Activated T-cell treated with anti-CD3 and anti-CD28 coated beads for 48 hours (primary cell): ENCODE measurements around the gene MRPS26.
"Not testable (repeated sequence)": the region's sequence is repeated elsewhere in the genome, so short reads cannot be mapped to it uniquely, and the experiment has no call there.

ENCODE experiments used
- DNase-seq: peaks from one replicate; pipeline ENCODE4 v3.0.0-alpha.2; 2020; ENCODE audit warnings: low read depth

Gene MRPS26

GRCh38 chr20:3045816-3046676 is at the start of gene MRPS26:
TSS of gene MRPS26 (plus strand) at chr20:3046052. CDS start at chr20:3046069, 17 bp downstream.
- peak; percentile 84 for DNase-seq

GRCh38 chr20:2998728-2999127 is 47.1 kb upstream of the MRPS26 start:
- no peak for DNase-seq

GRCh38 chr20:3000852-3001523 is 44.9 kb upstream of the MRPS26 start:
- no peak for DNase-seq

- no peak for DNase-seq
Measured at GRCh38 chr20:3003416-3003815, 42.4 kb upstream of the MRPS26 start.

GRCh38 chr20:3010985-3011723 is 34.7 kb upstream of the MRPS26 start:
- no peak for DNase-seq

GRCh38 chr20:3011752-3012151 is 34.1 kb upstream of the MRPS26 start:
- DNase-seq: peak; percentile 23

GRCh38 chr20:3013771-3014170 is 32.1 kb upstream of the MRPS26 start:
- no peak for DNase-seq

GRCh38 chr20:3014179-3014578 is 31.7 kb upstream of the MRPS26 start:
- DNase-seq: peak; percentile 38

- DNase-seq: peak; percentile 43
Measured at GRCh38 chr20:3014662-3015061, 31.2 kb upstream of the MRPS26 start.

- peak; percentile 23 for DNase-seq
Measured at GRCh38 chr20:3015302-3015701, 30.6 kb upstream of the MRPS26 start.

GRCh38 chr20:3021327-3021726 is 24.5 kb upstream of the MRPS26 start:
- no peak for DNase-seq

GRCh38 chr20:3021777-3022176 is 24.1 kb upstream of the MRPS26 start:
- DNase-seq: no peak

GRCh38 chr20:3022559-3023490 is 23.0 kb upstream of the MRPS26 start:
- DNase-seq: not testable (repeated sequence)

- DNase-seq: no peak
Measured at GRCh38 chr20:3027987-3028386, 17.9 kb upstream of the MRPS26 start.

GRCh38 chr20:3031524-3032147 is 14.2 kb upstream of the MRPS26 start:
- DNase-seq: no peak

GRCh38 chr20:3032624-3033023 is 13.2 kb upstream of the MRPS26 start:
- no peak for DNase-seq

GRCh38 chr20:3037654-3038053 is 8.2 kb upstream of the MRPS26 start:
- DNase-seq: no peak

- no peak for DNase-seq
Measured at GRCh38 chr20:3038454-3038853, 7.4 kb upstream of the MRPS26 start.

- DNase-seq: no peak
Measured at GRCh38 chr20:3039426-3039825, 6.4 kb upstream of the MRPS26 start.

- no peak for DNase-seq
Measured at GRCh38 chr20:3040086-3040485, 5.8 kb upstream of the MRPS26 start.

GRCh38 chr20:3041854-3042409 is 3.9 kb upstream of the MRPS26 start:
- DNase-seq: no peak
